Body of pancreas (tissue), 4 donors: ENCODE data around the gene SPSB1.

Source experiments
- CTCF ChIP-seq, 7 experiments: fragments of 450-650 bp in 4 of 7; fragments of 200-600 bp in 3 of 7; sonication (generic) in 3 of 7; IDR thresholded peaks; one replicate each; pipeline ENCODE4 v1.5.1; 2016 to 2019; ENCODE audit warnings: antibody characterized with exemption in 7 of 7
- POLR2A ChIP-seq, 3 donors: fragments of 450-650 bp; IDR thresholded peaks; one replicate each; pipeline ENCODE4 v1.6.1; 2016; ENCODE audit warnings: antibody characterized with exemption in 3 of 3, mild to moderate bottlenecking in 2 of 3

GRCh38 chr1:9369964-9370788, 77.5 kb downstream of the SPSB1 start:
- TF ChIP-seq POLR2A (IDR thresholded peaks at IDR 0.05) (no peak), CTCF (IDR thresholded peaks at IDR 0.05) (no peak)
